Measurements from ENCODE around the gene TOP3A. TPM values are rescaled to one million over a fixed set of nuclear protein-coding genes. Genes with fewer than 3 reads are reported as not detected.
A peak's percentile ranks its signal among the peaks of the same experiment; 100 is the strongest.
"Not testable (repeated sequence)": the region's sequence is repeated elsewhere in the genome, so short reads cannot be mapped to it uniquely, and the experiment has no call there.

TOP3A gene
- total RNA-seq, 1 donor from 2014 or later: 10.3 TPM

DNA sequence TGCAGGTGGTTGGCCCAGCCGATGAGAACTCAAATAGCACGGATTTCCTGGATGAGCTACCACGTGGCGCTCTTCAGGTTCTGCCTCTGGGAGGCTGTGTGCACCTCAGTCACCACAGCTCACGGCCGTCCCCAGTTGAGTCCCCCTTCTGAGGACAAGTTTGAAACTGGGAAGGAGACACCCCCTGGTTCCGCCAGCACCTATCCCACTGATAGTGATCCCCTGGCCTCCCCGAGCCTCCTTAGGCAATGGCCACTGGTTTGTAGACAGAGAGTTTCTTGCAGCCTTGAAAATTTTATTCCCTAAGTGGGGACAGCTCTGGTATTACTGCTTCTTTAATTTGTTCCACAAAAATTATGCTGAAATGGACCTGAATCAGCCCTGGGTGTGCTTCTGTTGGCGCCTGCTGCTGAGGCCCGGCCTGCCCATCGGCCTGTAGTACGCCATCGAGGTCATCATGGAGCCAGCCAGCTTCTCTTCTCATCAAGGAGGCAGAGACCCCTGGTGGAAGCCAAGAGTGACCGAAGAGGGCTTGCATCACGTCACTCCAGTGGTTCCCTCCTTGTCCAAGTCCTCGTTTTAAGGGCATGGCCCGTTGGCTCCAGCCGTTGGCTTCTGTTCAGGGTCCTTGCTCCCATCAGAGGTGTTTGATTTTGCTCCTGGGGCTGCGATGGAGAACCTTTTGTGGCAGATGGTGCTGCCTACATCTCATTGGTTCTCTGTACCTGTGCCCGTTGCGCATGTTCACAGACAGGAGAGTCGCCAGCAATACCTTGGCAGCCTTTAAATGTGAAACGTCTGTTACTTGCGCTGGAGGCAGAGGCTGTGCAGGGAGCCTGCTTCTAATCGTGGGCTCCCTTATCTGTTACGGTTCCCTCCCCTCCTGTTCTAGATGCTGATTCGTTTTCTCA lies 9.6 kb upstream of the TOP3A start:
- intact Hi-C loops (cut with micrococcal nuclease): no loop called here
- DNase-seq (no peak), ATAC-seq (no peak)

DNA sequence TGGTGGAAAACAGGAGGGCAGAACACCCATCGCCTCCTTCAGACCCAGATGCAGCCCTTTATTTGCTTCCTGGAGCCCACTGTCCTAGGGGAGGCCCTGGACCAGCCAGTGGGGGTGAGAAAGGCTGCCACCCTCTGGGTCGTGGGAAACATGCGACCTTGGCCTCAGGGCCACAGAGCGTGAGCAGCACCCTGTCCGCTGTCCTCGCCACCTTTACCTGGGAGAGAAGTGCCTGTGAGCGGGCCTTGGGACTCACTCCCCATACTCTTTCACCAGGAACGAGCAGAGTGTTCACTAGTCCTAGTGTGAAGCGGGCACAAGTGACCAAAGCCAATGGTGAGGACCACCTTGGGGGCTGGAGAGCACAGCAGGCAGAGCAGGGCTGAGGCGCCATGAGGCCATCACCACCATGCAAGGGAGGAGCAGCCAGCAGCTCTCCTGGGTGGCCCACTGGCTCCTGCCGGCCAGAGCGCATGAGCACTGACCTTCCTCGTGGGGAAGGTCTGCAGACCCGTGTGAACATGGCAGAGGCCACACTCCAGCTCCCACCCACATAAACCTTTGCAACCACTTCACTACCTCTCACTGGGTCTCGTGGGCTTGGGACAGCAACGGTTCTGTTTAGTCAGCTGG lies 8.8 kb upstream of the TOP3A start:
- DNase-seq (no peak), ATAC-seq (no peak)
- intact Hi-C loops (cut with micrococcal nuclease): no loop called here

GRCh38 chr17:18323007-18323406 lies 8.2 kb upstream of the TOP3A start:
- ATAC-seq: no peak
- no peak for DNase-seq
- intact Hi-C loops (cut with micrococcal nuclease): no loop called here

GRCh38 chr17:18322522-18322921 lies 7.7 kb upstream of the TOP3A start:
- ATAC-seq (no peak), DNase-seq (no peak)
- intact Hi-C loops (cut with micrococcal nuclease): no loop called here

GRCh38 chr17:18321309-18321708 lies 6.5 kb upstream of the TOP3A start:
- ATAC-seq: peak; percentile 14
- intact Hi-C loops (cut with micrococcal nuclease): no loop called here
- DNase-seq: no peak

DNA sequence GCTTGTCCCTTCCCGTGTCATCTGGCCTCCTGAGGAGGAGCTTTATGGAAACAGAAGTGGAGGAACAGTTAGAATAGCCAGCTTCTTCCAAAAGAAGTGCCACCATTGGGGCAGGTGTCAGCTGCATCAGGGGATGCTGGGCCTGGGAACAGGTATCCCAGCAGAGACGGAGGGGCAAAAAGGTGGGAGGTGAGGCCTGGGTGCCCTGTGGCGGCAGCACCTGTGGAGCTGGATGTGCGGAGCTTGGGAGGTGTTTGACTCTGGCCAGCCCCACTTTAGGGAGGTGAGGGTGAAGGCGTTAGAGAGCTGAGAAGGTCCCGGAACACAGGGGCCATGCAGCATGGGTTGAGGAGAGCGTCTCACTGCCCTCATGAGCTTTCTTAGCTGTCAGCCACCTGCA lies 5.5 kb upstream of the TOP3A start:
- ATAC-seq: no peak
- no peak for DNase-seq
- intact Hi-C loops (cut with micrococcal nuclease): no loop called here

GRCh38 chr17:18319604-18320256 lies 4.9 kb upstream of the TOP3A start:
- DNase-seq (no peak), ATAC-seq (peak; percentile 8)
- intact Hi-C loops (cut with micrococcal nuclease): no loop called here

DNA sequence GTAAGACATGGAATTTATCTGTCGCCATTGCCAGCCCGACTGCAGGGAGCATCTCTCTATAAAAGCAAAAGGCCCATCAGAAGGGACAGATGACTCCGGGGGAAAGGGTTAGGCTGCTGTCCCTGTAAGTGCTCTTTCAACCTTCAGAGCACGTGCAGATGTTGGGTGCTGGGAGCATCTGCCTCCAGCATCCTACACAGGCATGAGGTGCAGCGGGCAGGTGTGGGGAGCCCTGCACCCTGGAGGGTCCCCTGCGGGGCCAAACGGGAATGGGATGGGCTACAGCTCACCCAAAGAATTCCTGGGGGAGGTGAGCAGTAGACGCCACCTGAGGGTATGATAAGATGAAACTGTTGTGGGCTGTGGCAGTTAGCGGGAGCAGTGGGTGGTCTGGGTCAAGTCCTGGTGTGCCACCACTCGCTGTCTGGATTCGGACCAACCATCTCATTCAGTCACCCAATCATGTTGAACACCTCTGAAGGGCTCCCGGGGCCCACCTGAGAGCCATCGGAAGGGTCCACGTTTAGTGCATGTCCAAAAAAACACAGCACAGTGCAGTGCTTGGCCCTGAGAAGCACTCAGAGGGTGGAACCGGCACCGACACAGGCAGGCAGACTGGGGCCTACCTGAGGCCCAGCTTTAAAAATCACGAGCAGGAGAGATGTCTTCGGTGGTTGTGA lies 4.1 kb upstream of the TOP3A start:
- no peak for ATAC-seq
- intact Hi-C loops (cut with micrococcal nuclease): no loop called here
- no peak for DNase-seq

GRCh38 chr17:18318117-18318516 lies 3.3 kb upstream of the TOP3A start:
- intact Hi-C loops (cut with micrococcal nuclease): no loop called here
- no peak for ATAC-seq
- DNase-seq: no peak

- intact Hi-C loops (cut with micrococcal nuclease): no loop called here
- no peak for DNase-seq
- ATAC-seq: no peak
These were observed 1.2 kb upstream of the TOP3A start for GRCh38 chr17:18315961-18316360.

DNA sequence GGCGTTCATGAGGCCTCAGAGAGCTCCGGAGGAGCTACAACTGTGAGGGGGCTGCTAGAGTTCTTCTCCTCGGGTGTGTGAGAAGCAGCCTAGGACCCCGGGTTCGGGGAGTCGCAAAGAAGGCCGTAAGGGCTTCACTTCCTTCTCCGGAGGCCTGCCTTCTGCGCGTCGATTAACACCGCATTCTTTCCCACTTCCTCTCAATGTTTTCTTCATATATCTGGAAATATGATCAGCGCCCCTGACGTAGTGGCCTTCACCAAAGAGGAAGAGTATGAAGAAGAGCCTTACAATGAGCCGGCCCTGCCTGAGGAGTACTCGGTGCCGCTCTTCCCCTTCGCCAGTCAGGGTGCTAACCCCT lies 748 bp upstream of the TOP3A start:
- DNase-seq: no peak
- intact Hi-C loops (cut with micrococcal nuclease): no loop called here
- no peak for ATAC-seq

GRCh38 chr17:18314059-18314730 lies 599 bp downstream of the TOP3A start:
- DNase-seq: no peak
- no peak for ATAC-seq
- intact Hi-C loops (cut with micrococcal nuclease): loop anchor here (5.0 kb wide), 1 partner anchor 97 kb away; no protein-coding TSS in a partner anchor

DNA sequence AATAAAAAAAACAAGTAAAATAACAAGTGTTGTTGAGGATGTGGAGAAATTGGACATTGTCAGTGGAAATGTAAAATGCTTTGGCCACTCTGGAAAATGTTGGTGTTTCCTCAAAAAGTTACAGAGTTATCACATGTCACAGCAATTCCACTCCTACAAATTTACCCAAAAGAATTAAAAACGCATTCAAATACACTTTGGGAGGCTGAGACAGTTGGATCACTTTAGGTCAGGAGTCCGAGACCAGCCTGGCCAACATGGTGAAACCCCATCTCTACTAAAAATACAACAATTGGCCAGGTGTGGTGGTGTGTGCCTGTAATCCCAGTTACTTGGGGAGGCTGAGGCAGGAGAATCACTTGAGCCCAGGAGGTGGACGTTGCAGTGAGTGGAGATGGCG lies 5.6 kb downstream of the TOP3A start:
- DNase-seq (no peak), ATAC-seq (no peak)
- intact Hi-C loops (cut with micrococcal nuclease): no loop called here

GRCh38 chr17:18303206-18303605 lies 11.6 kb downstream of the TOP3A start:
- DNase-seq: not testable (repeated sequence)

GRCh38 chr17:18300725-18301480 lies 13.9 kb downstream of the TOP3A start:
- ATAC-seq: peak; percentile 48
- intact Hi-C loops (cut with micrococcal nuclease): no loop called here
- no peak for DNase-seq

More at GRCh38 chr17:18303206-18303605, 11.6 kb downstream of the TOP3A start:
- intact Hi-C loops (cut with micrococcal nuclease); ATAC-seq: not testable (repeated sequence)

GRCh38 chr17:18298061-18298460 lies 16.7 kb downstream of the TOP3A start:
- ATAC-seq; DNase-seq; intact Hi-C loops (cut with micrococcal nuclease): not testable (repeated sequence)

GRCh38 chr17:18291718-18292540 lies 22.9 kb downstream of the TOP3A start:
- DNase-seq: no peak
- ATAC-seq: no peak
- intact Hi-C loops (cut with micrococcal nuclease): no loop called here

GRCh38 chr17:18285296-18285695 lies 29.5 kb downstream of the TOP3A start:
- ATAC-seq: no peak
- intact Hi-C loops (cut with micrococcal nuclease): no loop called here
- no peak for DNase-seq

Data from left ventricle myocardium superior (tissue), 1 donor.